Fibroblast of the aortic adventitia (primary cell): ENCODE data around the gene RTP2. TPM values are rescaled to one million over a fixed set of nuclear protein-coding genes. Genes with fewer than 3 reads are reported as not detected.

ENCODE experiments used
- DNase-seq: peaks from one replicate; pipeline ENCODE4 v3.0.0-alpha.2; 2010; ENCODE audit warnings: low read depth
- H3K4me3 ChIP-seq: 2 replicates; pipeline ENCODE4 v1.5.1; 2011; ENCODE audit warnings: low read depth, mild to moderate bottlenecking, control low read depth, low read length, moderate library complexity
- CTCF ChIP-seq: IDR thresholded peaks from 2 replicates; pipeline ENCODE4 v1.5.1; 2011; ENCODE audit warnings: mild to moderate bottlenecking, low read length, control low read depth, inconsistent platforms; ENCODE audit not compliant: insufficient read depth
- total RNA-seq: library from RNA; depleted of rRNA; stranded (reverse); fragments of >200 nt; gene quantifications from 2 replicates; pipeline ENCODE4 v1.2.3, GENCODE V29; 2012; ENCODE audit warnings: low replicate concordance

The RTP2 gene
- total RNA-seq, 1 donor: not detected

- H3K4me3 ChIP-seq: no peak overlapping the region
- no peak for TF ChIP-seq CTCF
- DNase-seq: no peak
Observed at GRCh38 chr3:187662848-187663409, 39.4 kb downstream of the RTP2 start.

GRCh38 chr3:187661267-187661666 is 41.1 kb downstream of the RTP2 start:
- no peak for TF ChIP-seq CTCF
- H3K4me3 ChIP-seq: no peak overlapping the region
- no peak for DNase-seq

- no peak for TF ChIP-seq CTCF
- DNase-seq: no peak
- no peak overlapping the region for H3K4me3 ChIP-seq
Observed at GRCh38 chr3:187651282-187651681, 51.1 kb downstream of the RTP2 start.

Other genes starting within 250 kb of the RTP2 start
- not detected in 2 replicates for gene SST, start 32.2 kb downstream of the RTP2 start, total RNA-seq
- gene BCL6, start 42.9 kb upstream of the RTP2 start, total RNA-seq: 24.8 and 90.1 TPM in 2 replicates